CD4-positive, alpha-beta memory T cell (primary cell): ENCODE results near the gene REV3L. TPM values are rescaled to one million over a fixed set of nuclear protein-coding genes. Genes with fewer than 3 reads are reported as not detected.

Source experiments
- CTCF ChIA-PET: fragments of 350-600 bp; sonication (Branson Sonifier 250); formaldehyde crosslinking; loops from one replicate; lab custom pipeline; 2021; ENCODE audit warnings: inconsistent platforms; ENCODE audit not compliant: partially characterized antibody; lab: Charles Lee
- POLR2A ChIA-PET: fragments of 350-600 bp; sonication (Branson Sonifier 250); formaldehyde crosslinking; loops from one replicate; lab custom pipeline; 2021; ENCODE audit not compliant: partially characterized antibody; lab: Charles Lee
- DNase-seq, 5 donors: peaks; one replicate each; pipeline versions ENCODE4 v3.0.0 to v3.0.0-alpha.2; 2020 to 2022; ENCODE audit warnings: mixed read lengths in 1 of 5
- H3K27ac ChIP-seq: one replicate; pipeline ENCODE4 v1.7.0; 2013; ENCODE audit warnings: low read depth, low read length
- H3K27me3 ChIP-seq: 2 replicates; pipeline ENCODE4 v1.7.0; 2013; ENCODE audit warnings: mild to moderate bottlenecking, low read length, moderate library complexity; ENCODE audit not compliant: insufficient read depth
- H3K36me3 ChIP-seq: 2 replicates; pipeline ENCODE4 v1.7.0; 2013; ENCODE audit warnings: mild to moderate bottlenecking, low read length, moderate library complexity; ENCODE audit not compliant: insufficient read depth
- H3K4me1 ChIP-seq: 2 replicates; pipeline ENCODE4 v1.7.0; 2013; ENCODE audit warnings: mild to moderate bottlenecking, low read length, moderate library complexity; ENCODE audit not compliant: insufficient read depth
- H3K4me3 ChIP-seq, 2 donors: one replicate each; pipeline ENCODE4 v1.7.0; 2013; ENCODE audit warnings: low read length in 2 of 2, mild to moderate bottlenecking in 1 of 2
- H3K9me3 ChIP-seq, 2 donors: one replicate each; pipeline ENCODE4 v1.7.0; 2013; ENCODE audit warnings: low read length in 2 of 2, control low read depth in 1 of 2; ENCODE audit not compliant: control insufficient read depth in 1 of 2
- H3K27ac Mint-ChIP-seq, 7 donors: one replicate each; pipeline ENCODE4 v1.8.0; 2020 to 2021; ENCODE audit warnings: mixed read lengths in 7 of 7, mild to moderate bottlenecking in 6 of 7, inconsistent platforms in 3 of 7, moderate library complexity in 3 of 7
- H3K27me3 Mint-ChIP-seq, 2 donors: one replicate each; pipeline ENCODE4 v1.8.0; 2020 to 2021; ENCODE audit warnings: mixed read lengths in 2 of 2
- H3K36me3 Mint-ChIP-seq, 2 donors: one replicate each; pipeline ENCODE4 v1.8.0; 2020 to 2021; ENCODE audit warnings: mixed read lengths in 2 of 2, inconsistent platforms in 1 of 2, mild to moderate bottlenecking in 1 of 2
- H3K4me1 Mint-ChIP-seq, 4 donors: one replicate each; pipeline ENCODE4 v1.8.0; 2020 to 2021; ENCODE audit warnings: mixed read lengths in 4 of 4, mild to moderate bottlenecking in 1 of 4
- H3K4me3 Mint-ChIP-seq, 8 donors: one replicate each; pipeline ENCODE4 v1.8.0; 2020 to 2021; ENCODE audit warnings: mixed read lengths in 8 of 8, mild to moderate bottlenecking in 7 of 8, moderate library complexity in 6 of 8, inconsistent platforms in 3 of 8
- H3K9me3 Mint-ChIP-seq, 8 donors: one replicate each; pipeline ENCODE4 v1.8.0; 2020 to 2021; ENCODE audit warnings: mixed read lengths in 8 of 8, mild to moderate bottlenecking in 5 of 8, inconsistent platforms in 3 of 8, moderate library complexity in 1 of 8
- intact Hi-C: fragments of 100-400 bp; cut with micrococcal nuclease; formaldehyde crosslinking; loops from one replicate; pipeline ENCODE4 v1.15.1; 2023
- polyA plus RNA-seq, 2 donors: library from polyadenylated mRNA; unstranded; fragments of 300-500 nt; fragmentation: Illumina TruSeq; gene quantifications; one replicate each; pipeline ENCODE4 v1.2.3, GENCODE V29; 2021
- total RNA-seq, 2 experiments: library from RNA; stranded (reverse); gene quantifications; one replicate each; pipeline ENCODE4 v1.2.3, GENCODE V29; 2021

The REV3L gene
- total and polyA plus RNA-seq, 4 experiments from 2014 or later = 8.0 to 34.5 (median 24.5) TPM

DNA sequence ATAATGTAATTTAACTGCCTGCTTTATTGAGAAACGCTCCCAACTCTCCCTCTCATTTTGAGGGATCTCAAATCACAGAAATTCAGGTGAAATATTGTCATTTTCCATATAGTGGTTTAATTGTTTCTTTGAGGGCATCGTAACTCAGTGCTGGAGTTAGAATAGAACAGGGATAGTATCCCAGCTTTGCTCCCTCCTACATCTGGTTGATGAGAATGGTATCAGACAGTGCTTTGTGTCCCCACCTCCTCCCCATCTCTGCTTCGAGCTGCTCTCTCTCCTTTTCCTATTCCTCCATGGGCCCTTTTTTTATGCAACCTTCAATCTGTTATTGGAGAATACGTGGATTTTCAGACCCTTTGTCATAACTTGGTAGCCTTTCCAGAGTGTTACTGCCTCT is 41.2 kb upstream of the REV3L start:
- ChIA-PET POLR2A (no interaction called here), CTCF (no interaction called here)
- no peak for DNase-seq
- no peaks in the 10 kb centered on the region for H3K36me3 ChIP-seq
- peaks cover 8% of the 10 kb centered on the region for H3K4me1 ChIP-seq
- no peaks in the 10 kb centered on the region for H3K27me3 ChIP-seq
- H3K36me3 Mint-ChIP-seq = peaks cover 0 to 8% of the 10 kb centered on the region in 2 donors
- H3K27ac ChIP-seq = no peak overlapping the region
- H3K4me1 Mint-ChIP-seq = peaks cover 6 to 13% (median 8%) of the 10 kb centered on the region in 4 donors
- no peak overlapping the region for H3K4me3 ChIP-seq
- H3K9me3 ChIP-seq = no peaks in the 10 kb centered on the region
- no peak overlapping the region for H3K27ac Mint-ChIP-seq
- H3K27me3 Mint-ChIP-seq = no peaks in the 10 kb centered on the region
- no peak overlapping the region for H3K4me3 Mint-ChIP-seq
- intact Hi-C loops = no loop called here
- peaks cover 0 to 2% (median 0%) of the 10 kb centered on the region in 8 donors for H3K9me3 Mint-ChIP-seq

GRCh38 chr6:111523484-111524167 is 40.6 kb upstream of the REV3L start:
- no peak for DNase-seq
- intact Hi-C loops = no loop called here
- Mint-ChIP-seq H3K4me3 (no peak overlapping the region), H3K36me3 (peaks cover 0 to 8% of the 10 kb centered on the region in 2 donors), H3K9me3 (peaks cover 0 to 2% (median 0%) of the 10 kb centered on the region in 8 donors), H3K27me3 (no peaks in the 10 kb centered on the region), H3K4me1 (peaks cover 6 to 13% (median 8%) of the 10 kb centered on the region in 4 donors), H3K27ac (no peak overlapping the region)
- no peaks in the 10 kb centered on the region for H3K27me3 ChIP-seq
- H3K27ac ChIP-seq = no peak overlapping the region
- no peaks in the 10 kb centered on the region for H3K9me3 ChIP-seq
- CTCF ChIA-PET = no interaction called here
- POLR2A ChIA-PET = interaction anchor here (1.4 kb wide), 1 partner anchor 81 kb away, joined by 4 read pairs; no protein-coding TSS in a partner anchor
- no peaks in the 10 kb centered on the region for H3K36me3 ChIP-seq
- no peak overlapping the region for H3K4me3 ChIP-seq
- H3K4me1 ChIP-seq = peaks cover 8% of the 10 kb centered on the region

DNA sequence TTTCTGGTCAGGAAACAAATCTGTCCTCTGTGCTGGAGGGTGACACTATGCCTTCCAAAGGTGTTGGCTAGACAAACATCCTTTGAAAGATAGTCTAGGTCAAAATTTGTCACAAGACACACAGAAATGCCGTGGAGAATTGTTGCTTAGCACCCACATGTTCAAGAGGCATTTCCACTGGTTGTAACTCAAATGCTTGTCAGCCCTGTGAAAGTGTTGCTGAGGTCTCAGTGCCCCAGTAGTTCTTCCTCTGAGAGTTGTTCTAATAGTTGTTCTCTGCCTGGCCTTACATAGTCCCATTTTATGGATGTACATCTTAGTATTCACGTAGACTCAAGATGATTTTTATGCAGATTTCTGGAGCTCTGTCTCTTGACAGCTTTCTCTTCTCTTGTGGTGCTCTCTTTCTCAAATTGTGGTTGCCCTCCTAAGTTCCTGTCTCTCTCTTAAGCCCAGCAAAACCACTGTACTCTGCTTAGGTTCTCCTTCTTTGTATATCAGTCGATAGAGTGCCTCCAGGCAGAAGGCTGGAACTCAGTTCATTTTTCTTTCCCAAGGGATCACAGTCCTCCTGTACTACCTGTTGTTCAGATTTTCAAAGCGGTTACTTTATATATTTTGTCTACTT is 39.5 kb upstream of the REV3L start:
- Histone ChIP-seq H3K27ac (no peak overlapping the region), H3K4me1 (peaks cover 8% of the 10 kb centered on the region), H3K36me3 (no peaks in the 10 kb centered on the region), H3K27me3 (no peaks in the 10 kb centered on the region), H3K4me3 (no peak overlapping the region), H3K9me3 (no peaks in the 10 kb centered on the region)
- POLR2A ChIA-PET = interaction anchor here (1.4 kb wide), 1 partner anchor 82 kb away, joined by 4 read pairs; no protein-coding TSS in a partner anchor
- CTCF ChIA-PET = no interaction called here
- H3K27me3 Mint-ChIP-seq = no peaks in the 10 kb centered on the region
- H3K4me3 Mint-ChIP-seq = peak overlapping the region in 5 of 8 donors; percentile 7 to 38 (median 21)
- peaks cover 6 to 13% (median 8%) of the 10 kb centered on the region in 4 donors for H3K4me1 Mint-ChIP-seq
- H3K27ac Mint-ChIP-seq = peak overlapping the region in 6 of 7 donors; percentile 0 to 79 (median 26)
- intact Hi-C loops = no loop called here
- peaks cover 0 to 2% (median 0%) of the 10 kb centered on the region in 8 donors for H3K9me3 Mint-ChIP-seq
- peak in 2 of 5 donors; percentile 2 to 17 for DNase-seq
- peaks cover 0 to 12% of the 10 kb centered on the region in 2 donors for H3K36me3 Mint-ChIP-seq

DNA sequence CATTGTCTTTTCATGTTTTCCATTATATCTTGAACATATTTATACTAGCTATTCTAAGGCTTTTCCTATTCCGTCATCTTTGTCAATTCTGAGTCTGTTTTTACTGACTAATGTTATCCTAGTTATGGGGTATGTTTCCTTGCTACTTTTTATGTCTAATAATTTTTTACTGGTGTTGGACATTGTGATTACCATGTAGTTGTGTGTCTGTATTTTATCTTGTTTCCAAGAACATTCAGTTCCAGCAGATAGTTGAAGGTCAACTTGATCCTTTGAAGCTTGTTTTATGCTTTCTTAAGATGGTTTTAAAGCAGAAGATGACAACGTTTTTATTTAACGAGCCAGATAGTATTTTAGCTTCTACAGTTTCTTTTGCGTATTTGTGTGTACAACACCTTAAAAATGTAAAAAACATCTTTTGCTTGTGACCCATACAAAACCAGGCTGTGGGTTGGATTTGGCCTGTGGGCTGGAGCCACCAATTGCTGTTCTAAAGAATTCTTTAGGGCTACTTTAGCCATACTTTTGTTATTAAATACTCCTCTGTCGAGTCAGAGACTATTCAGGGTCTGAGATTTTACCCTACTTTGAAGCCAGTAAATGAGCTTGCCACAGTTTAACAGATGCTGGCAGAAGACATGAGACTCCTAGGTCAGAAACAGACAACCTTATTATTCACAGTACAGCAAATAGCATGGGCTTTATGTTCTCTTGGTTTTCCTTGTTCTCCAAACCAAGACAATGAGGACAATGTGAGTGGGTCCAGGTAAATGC is 38.7 kb upstream of the REV3L start:
- CTCF ChIA-PET = no interaction called here
- peaks cover 0 to 2% (median 0%) of the 10 kb centered on the region in 8 donors for H3K9me3 Mint-ChIP-seq

DNA sequence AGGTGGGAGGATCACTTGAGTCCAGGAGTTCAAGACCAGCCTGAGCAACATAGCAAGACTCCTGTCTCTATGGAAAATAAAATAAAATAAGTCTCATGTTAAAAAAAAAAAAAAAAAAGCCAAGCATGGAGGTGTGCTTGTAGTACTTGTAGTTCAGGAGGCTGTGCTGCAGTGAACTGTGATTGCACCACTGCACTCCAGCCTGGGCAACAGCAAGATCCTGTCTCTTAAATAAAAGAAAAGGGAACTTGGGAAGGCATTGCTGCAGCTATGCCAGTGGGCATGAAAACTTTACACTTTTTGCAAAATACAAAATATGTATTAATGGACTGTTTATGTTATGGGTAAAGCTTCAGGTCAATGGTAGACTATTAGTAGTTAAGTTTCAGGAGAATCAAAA is 37.5 kb upstream of the REV3L start:
- Histone ChIP-seq H3K36me3 (no peaks in the 10 kb centered on the region), H3K9me3 (no peaks in the 10 kb centered on the region), H3K4me3 (no peak overlapping the region), H3K27me3 (no peaks in the 10 kb centered on the region), H3K27ac (no peak overlapping the region), H3K4me1 (peaks cover 8% of the 10 kb centered on the region)
- DNase-seq = no peak
- H3K4me3 Mint-ChIP-seq = no peak overlapping the region
- intact Hi-C loops = no loop called here
- no peaks in the 10 kb centered on the region for H3K27me3 Mint-ChIP-seq
- H3K4me1 Mint-ChIP-seq = peaks cover 6 to 13% (median 8%) of the 10 kb centered on the region in 4 donors
- POLR2A ChIA-PET = interaction anchor here (1.5 kb wide), 1 partner anchor 33 kb away, joined by 5 read pairs; no protein-coding TSS in a partner anchor
- CTCF ChIA-PET = no interaction called here
- peaks cover 0 to 12% of the 10 kb centered on the region in 2 donors for H3K36me3 Mint-ChIP-seq
- H3K27ac Mint-ChIP-seq = no peak overlapping the region
- peaks cover 0 to 2% (median 0%) of the 10 kb centered on the region in 8 donors for H3K9me3 Mint-ChIP-seq

More for the DNA sequence above, 38.7 kb upstream of the REV3L start:
- intact Hi-C loops = no loop called here
- Mint-ChIP-seq H3K4me1 (peaks cover 6 to 13% (median 8%) of the 10 kb centered on the region in 4 donors), H3K4me3 (no peak overlapping the region), H3K27me3 (no peaks in the 10 kb centered on the region), H3K36me3 (peaks cover 0 to 12% of the 10 kb centered on the region in 2 donors), H3K27ac (no peak overlapping the region)
- DNase-seq = no peak
- Histone ChIP-seq H3K9me3 (no peaks in the 10 kb centered on the region), H3K27me3 (no peaks in the 10 kb centered on the region), H3K27ac (no peak overlapping the region), H3K4me3 (no peak overlapping the region), H3K4me1 (peaks cover 8% of the 10 kb centered on the region), H3K36me3 (no peaks in the 10 kb centered on the region)
- POLR2A ChIA-PET = interaction anchor here (1.5 kb wide), 1 partner anchor 34 kb away, joined by 5 read pairs; no protein-coding TSS in a partner anchor

GRCh38 chr6:111517965-111518364 is 34.9 kb upstream of the REV3L start:
- H3K9me3 Mint-ChIP-seq = peaks cover 0 to 1% (median 0%) of the 10 kb centered on the region in 8 donors
- H3K36me3 Mint-ChIP-seq = peaks cover 0 to 12% of the 10 kb centered on the region in 2 donors
- DNase-seq = no peak
- no peak overlapping the region for H3K4me3 Mint-ChIP-seq
- Histone ChIP-seq H3K4me3 (no peak overlapping the region), H3K4me1 (peaks cover 8% of the 10 kb centered on the region), H3K27me3 (no peaks in the 10 kb centered on the region), H3K9me3 (no peaks in the 10 kb centered on the region), H3K36me3 (no peaks in the 10 kb centered on the region), H3K27ac (no peak overlapping the region)
- ChIA-PET POLR2A (no interaction called here), CTCF (interaction anchor here (1.0 kb wide), 1 partner anchor 10 kb away, joined by 3 read pairs; no protein-coding TSS in a partner anchor)
- H3K27me3 Mint-ChIP-seq = no peaks in the 10 kb centered on the region
- H3K4me1 Mint-ChIP-seq = peaks cover 6 to 13% (median 9%) of the 10 kb centered on the region in 4 donors
- H3K27ac Mint-ChIP-seq = no peak overlapping the region
- intact Hi-C loops = no loop called here
